PC-3 (cell line): Measurements from ENCODE around the gene U2AF1L4. TPM values are rescaled to one million over a fixed set of nuclear protein-coding genes. Genes with fewer than 3 reads are reported as not detected.

Source experiments
- ATAC-seq: fragments of 200-7000 bp; cut with Tn5 transposase; 2 replicates; pipeline ENCODE4 v1.9.1; 2020; ENCODE audit warnings: mild to moderate bottlenecking, moderate library complexity
- BruUV-seq: library from RNA; stranded (reverse); fragments of 400-500 nt; replicated peaks from 2 replicates; lab custom pipeline; 2021; lab: Mats Ljungman, UMichigan
- CTCF ChIA-PET: fragments of 300-600 bp; sonication (Branson Sonifier 250); formaldehyde crosslinking; loops from one replicate; lab custom pipeline; 2022; ENCODE audit warnings: antibody characterized with exemption; lab: Charles Lee
- POLR2A ChIA-PET: fragments of 300-600 bp; sonication (Branson Sonifier 250); formaldehyde crosslinking; loops from one replicate; lab custom pipeline; 2022; ENCODE audit warnings: antibody characterized with exemption; ENCODE audit not compliant: unreplicated experiment; lab: Charles Lee
- DNase-seq: peaks from one replicate; pipeline ENCODE4 v3.0.0-alpha.2; 2015
- H2AFZ ChIP-seq: fragments of 300-600 bp; sonication (generic); 2 replicates; pipeline ENCODE4 v1.6.0; 2016; ENCODE audit warnings: antibody characterized with exemption, low read length
- H3F3A ChIP-seq: fragments of 300-600 bp; sonication (generic); one replicate; pipeline ENCODE4 v1.6.0; 2017; ENCODE audit warnings: antibody characterized with exemption, low read length, control low read depth, mild to moderate bottlenecking; ENCODE audit not compliant: unreplicated experiment
- H3K27ac ChIP-seq: fragments of 300-600 bp; sonication (generic); 2 replicates; pipeline ENCODE4 v1.5.1; 2016; ENCODE audit warnings: mild to moderate bottlenecking, low read length
- H3K27me3 ChIP-seq: fragments of 300-600 bp; sonication (generic); 2 replicates; pipeline ENCODE4 v1.6.1; 2016; ENCODE audit warnings: low read length, mixed read lengths
- H3K36me3 ChIP-seq: fragments of 300-600 bp; sonication (generic); 2 replicates; pipeline ENCODE4 v1.6.1; 2016; ENCODE audit warnings: low read depth, mixed run types, low read length, mixed read lengths
- H3K4me1 ChIP-seq: fragments of 300-600 bp; sonication (generic); 2 replicates; pipeline ENCODE4 v1.5.1; 2016; ENCODE audit warnings: low read length; ENCODE audit not compliant: insufficient read depth
- H3K4me2 ChIP-seq: fragments of 300-600 bp; sonication (generic); 2 replicates; pipeline ENCODE4 v1.6.0; 2016; ENCODE audit warnings: low read length
- H3K4me3 ChIP-seq: fragments of 300-600 bp; sonication (generic); 2 replicates; pipeline ENCODE4 v1.5.1; 2016; ENCODE audit warnings: mild to moderate bottlenecking, low read length, mixed read lengths
- H3K79me2 ChIP-seq: fragments of 300-600 bp; sonication (generic); 2 replicates; pipeline ENCODE4 v1.6.1; 2017; ENCODE audit warnings: low read length, mixed read lengths
- H3K9ac ChIP-seq: fragments of 300-600 bp; sonication (generic); 2 replicates; pipeline ENCODE4 v1.6.0; 2016; ENCODE audit warnings: mild to moderate bottlenecking, low read length
- H3K9me2 ChIP-seq: fragments of 300-600 bp; sonication (generic); replicated peaks from 2 replicates; pipeline ENCODE4 v1.6.1; 2016; ENCODE audit warnings: mixed run types, low read length, mixed read lengths
- H3K9me3 ChIP-seq: fragments of 300-600 bp; sonication (generic); 2 replicates; pipeline ENCODE4 v1.6.1; 2016; ENCODE audit warnings: low read length, mixed read lengths
- H4K20me1 ChIP-seq: fragments of 300-600 bp; sonication (generic); 2 replicates; pipeline ENCODE4 v1.6.1; 2016; ENCODE audit warnings: low read length, mixed read lengths
- EZH2 ChIP-seq: fragments of 300-600 bp; sonication (generic); IDR thresholded peaks from one replicate; pipeline ENCODE4 v1.6.1; 2017; ENCODE audit warnings: antibody characterized with exemption, mild to moderate bottlenecking, low read length; ENCODE audit not compliant: unreplicated experiment
- EZH2phosphoT487 ChIP-seq: fragments of 300-600 bp; sonication (generic); IDR thresholded peaks from 2 replicates; pipeline ENCODE4 v1.6.1; 2018; ENCODE audit warnings: mild to moderate bottlenecking, antibody characterized with exemption, low read length, borderline replicate concordance
- intact Hi-C: fragments of 100-400 bp; cut with micrococcal nuclease; formaldehyde crosslinking; loops from 2 replicates; pipeline ENCODE4 v1.9.0; 2023
- total RNA-seq: library from RNA; depleted of rRNA; stranded (reverse); fragments of >200 nt; gene quantifications from 2 replicates; pipeline ENCODE4 v1.2.3, GENCODE V29; 2014
- TF ChIP-seq, protein P1 (sequence below): fragments of 300-600 bp; sonication (generic); conservative IDR thresholded peaks from 2 replicates; pipeline ENCODE4 v1.5.1; 2017; ENCODE audit warnings: antibody characterized with exemption, low read depth, mild to moderate bottlenecking, low read length

The U2AF1L4 gene
- total RNA-seq, 1 experiment from 2014 or later, result 7.8 TPM

DNA sequence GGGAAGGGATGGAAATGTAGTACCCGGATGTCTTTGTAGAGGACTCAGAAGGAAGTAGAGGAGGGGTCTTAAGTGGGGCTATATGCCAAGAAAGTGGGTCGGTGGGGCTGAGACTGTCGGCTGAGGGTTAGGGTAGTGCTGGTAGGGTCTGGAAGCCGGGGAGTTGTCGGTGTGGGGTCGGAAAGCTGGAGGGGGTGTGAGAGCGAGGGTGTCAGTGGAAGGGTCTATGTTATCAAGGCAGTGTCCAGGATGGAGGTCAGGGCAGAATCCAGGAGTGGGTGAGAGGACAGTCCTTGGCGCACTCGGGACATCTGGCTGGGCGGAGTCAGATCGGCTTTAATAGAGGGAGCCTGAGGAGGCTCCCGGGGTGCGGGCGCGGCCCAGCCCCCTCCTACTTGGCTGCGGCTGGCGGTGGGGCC, 9.9 kb upstream of the U2AF1L4 start:
- TF ChIP-seq, protein P1, sequence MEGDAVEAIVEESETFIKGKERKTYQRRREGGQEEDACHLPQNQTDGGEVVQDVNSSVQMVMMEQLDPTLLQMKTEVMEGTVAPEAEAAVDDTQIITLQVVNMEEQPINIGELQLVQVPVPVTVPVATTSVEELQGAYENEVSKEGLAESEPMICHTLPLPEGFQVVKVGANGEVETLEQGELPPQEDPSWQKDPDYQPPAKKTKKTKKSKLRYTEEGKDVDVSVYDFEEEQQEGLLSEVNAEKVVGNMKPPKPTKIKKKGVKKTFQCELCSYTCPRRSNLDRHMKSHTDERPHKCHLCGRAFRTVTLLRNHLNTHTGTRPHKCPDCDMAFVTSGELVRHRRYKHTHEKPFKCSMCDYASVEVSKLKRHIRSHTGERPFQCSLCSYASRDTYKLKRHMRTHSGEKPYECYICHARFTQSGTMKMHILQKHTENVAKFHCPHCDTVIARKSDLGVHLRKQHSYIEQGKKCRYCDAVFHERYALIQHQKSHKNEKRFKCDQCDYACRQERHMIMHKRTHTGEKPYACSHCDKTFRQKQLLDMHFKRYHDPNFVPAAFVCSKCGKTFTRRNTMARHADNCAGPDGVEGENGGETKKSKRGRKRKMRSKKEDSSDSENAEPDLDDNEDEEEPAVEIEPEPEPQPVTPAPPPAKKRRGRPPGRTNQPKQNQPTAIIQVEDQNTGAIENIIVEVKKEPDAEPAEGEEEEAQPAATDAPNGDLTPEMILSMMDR, result no peak
- TF ChIP-seq EZH2phosphoT487 (no peak), EZH2 (no peak)
- H3K4me2 ChIP-seq, result no peak overlapping the region
- ChIA-PET CTCF (no interaction called here), POLR2A (no interaction called here)
- ATAC-seq, result no peak
- H3K27ac ChIP-seq, result no peak overlapping the region
- H3K9me3 ChIP-seq, result no peaks in the 10 kb centered on the region
- H2AFZ ChIP-seq, result no peak overlapping the region
- no peak overlapping the region for H3K4me3 ChIP-seq
- H3K9ac ChIP-seq, result no peak overlapping the region
- no peaks in the 10 kb centered on the region for H3K27me3 ChIP-seq
- peaks cover 3% of the 10 kb centered on the region for H3F3A ChIP-seq
- intact Hi-C loops, result no loop called here
- peaks cover 15% of the 10 kb centered on the region for H3K79me2 ChIP-seq
- no peaks in the 10 kb centered on the region for H3K36me3 ChIP-seq
- H3K9me2 ChIP-seq, result no peaks in the 10 kb centered on the region
- DNase-seq, result no peak
- H4K20me1 ChIP-seq, result no peaks in the 10 kb centered on the region
- peaks cover 7% of the 10 kb centered on the region for H3K4me1 ChIP-seq
- no TSS peak for BruUV-seq

GRCh38 chr19:35754370-35755130, 9.3 kb upstream of the U2AF1L4 start:
- Histone ChIP-seq H3K9me2 (no peaks in the 10 kb centered on the region), H3K27ac (no peak overlapping the region), H3K27me3 (no peaks in the 10 kb centered on the region), H3K4me2 (no peak overlapping the region), H3F3A (peaks cover 3% of the 10 kb centered on the region), H3K9ac (no peak overlapping the region), H3K4me1 (peaks cover 13% of the 10 kb centered on the region), H3K4me3 (no peak overlapping the region), H3K36me3 (no peaks in the 10 kb centered on the region), H3K9me3 (no peaks in the 10 kb centered on the region), H2AFZ (no peak overlapping the region), H4K20me1 (no peaks in the 10 kb centered on the region), H3K79me2 (peaks cover 16% of the 10 kb centered on the region)
- intact Hi-C loops, result no loop called here
- POLR2A ChIA-PET, result no interaction called here
- DNase-seq (no peak), ATAC-seq (no peak)
- CTCF ChIA-PET, result no interaction called here
- no TSS peak for BruUV-seq
- TF ChIP-seq, protein P1, result no peak
- TF ChIP-seq EZH2phosphoT487, result no peak
- no peak for TF ChIP-seq EZH2
